Peyer's patch (tissue), 4 donors: Measurements from ENCODE around the gene B3GAT3.
A peak's percentile ranks its signal among the peaks of the same experiment; 100 is the strongest.

ENCODE experiments used
- POLR2A ChIP-seq, 2 donors: fragments of 450-650 bp; IDR thresholded peaks; one replicate each; pipeline ENCODE4 v1.5.1; 2017; ENCODE audit warnings: antibody characterized with exemption in 2 of 2, mild to moderate bottlenecking in 2 of 2, moderate library complexity in 2 of 2
- TF ChIP-seq, protein P1 (sequence below), 6 experiments: fragments of 450-650 bp in 4 of 6; fragments of 200-600 bp in 2 of 6; sonication (generic) in 1 of 6; IDR thresholded peaks; one replicate each; pipeline ENCODE4 v1.5.1; 2017 to 2019; ENCODE audit warnings: antibody characterized with exemption in 6 of 6, mild to moderate bottlenecking in 3 of 6, moderate library complexity in 1 of 6

DNA sequence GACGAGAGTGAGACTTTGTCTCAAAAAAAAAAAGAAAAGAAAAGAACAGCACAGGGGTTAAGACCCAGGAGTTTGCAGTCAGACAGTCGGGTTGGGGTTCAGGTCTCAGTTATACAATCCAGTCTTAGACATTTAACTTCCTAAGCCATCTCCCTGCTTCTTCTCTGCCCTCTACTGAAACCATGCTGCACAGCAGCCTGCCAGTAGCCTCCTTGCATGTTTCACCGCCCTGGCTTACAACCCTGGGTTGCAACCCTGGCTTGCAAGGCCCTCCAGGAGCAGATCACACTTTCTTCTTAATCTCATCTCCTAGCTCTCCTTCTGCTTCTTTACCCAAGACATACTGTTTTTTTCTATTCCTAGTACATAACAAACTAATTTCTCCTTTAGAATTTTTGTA lies 5.9 kb upstream of the B3GAT3 start:
- TF ChIP-seq, protein P1, sequence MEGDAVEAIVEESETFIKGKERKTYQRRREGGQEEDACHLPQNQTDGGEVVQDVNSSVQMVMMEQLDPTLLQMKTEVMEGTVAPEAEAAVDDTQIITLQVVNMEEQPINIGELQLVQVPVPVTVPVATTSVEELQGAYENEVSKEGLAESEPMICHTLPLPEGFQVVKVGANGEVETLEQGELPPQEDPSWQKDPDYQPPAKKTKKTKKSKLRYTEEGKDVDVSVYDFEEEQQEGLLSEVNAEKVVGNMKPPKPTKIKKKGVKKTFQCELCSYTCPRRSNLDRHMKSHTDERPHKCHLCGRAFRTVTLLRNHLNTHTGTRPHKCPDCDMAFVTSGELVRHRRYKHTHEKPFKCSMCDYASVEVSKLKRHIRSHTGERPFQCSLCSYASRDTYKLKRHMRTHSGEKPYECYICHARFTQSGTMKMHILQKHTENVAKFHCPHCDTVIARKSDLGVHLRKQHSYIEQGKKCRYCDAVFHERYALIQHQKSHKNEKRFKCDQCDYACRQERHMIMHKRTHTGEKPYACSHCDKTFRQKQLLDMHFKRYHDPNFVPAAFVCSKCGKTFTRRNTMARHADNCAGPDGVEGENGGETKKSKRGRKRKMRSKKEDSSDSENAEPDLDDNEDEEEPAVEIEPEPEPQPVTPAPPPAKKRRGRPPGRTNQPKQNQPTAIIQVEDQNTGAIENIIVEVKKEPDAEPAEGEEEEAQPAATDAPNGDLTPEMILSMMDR (IDR thresholded peaks at IDR 0.05): peak in 1 of 6 experiments; percentile 3
- no peak for TF ChIP-seq POLR2A (IDR thresholded peaks at IDR 0.05)
